ENCODE data around the gene LSM4.

LSM4 gene

DNA sequence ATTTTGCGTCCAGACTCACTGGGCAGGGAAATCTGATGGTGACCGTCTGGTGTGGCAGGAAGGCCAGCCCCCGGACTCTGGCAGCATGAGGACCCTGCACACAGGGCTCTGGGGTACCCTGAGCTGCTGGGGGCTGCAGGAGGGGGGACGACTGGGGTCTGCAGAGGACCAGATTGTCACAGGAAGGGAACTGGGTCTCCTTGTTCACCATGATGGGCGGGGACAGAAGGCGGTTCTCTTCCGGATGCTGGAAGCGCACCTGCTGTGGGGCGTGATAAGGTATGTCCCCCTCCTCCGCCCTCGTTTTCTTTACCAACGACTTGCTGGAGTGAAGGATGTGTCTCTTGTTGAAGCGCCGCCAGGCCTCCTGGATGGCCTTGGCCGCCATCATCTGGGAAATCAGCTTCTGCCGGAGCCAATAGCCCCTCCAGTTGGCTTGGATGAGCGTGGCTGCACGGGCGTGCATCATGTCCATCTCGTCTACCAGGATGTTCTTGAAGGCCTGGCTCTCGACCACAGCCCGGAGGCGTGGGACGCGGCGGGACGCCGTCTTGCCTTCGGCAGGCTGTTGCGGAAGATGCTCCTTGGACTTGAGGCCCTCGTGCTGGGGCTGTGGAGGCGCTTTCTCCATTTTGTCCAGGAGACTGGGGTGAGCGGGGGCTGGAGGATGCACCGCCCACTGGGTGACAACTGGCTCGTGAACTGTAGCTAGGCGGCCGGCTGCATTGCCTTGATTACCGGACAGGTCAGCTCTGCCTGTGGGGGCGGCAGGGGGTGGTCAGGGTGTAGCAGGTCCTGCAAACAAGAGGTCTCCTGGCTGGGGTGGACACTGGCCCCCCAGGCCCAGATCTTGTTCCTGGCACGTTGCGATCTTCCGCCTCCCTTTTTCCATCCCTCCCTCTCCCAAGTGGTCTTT lies 55.8 kb downstream of the LSM4 start:
- H3K36me3 ChIP-seq (ENCODE audit: control insufficient read depth in 1 of 2, insufficient read depth in 2 of 2, low read length in 2 of 2) = peaks cover 9 to 49% of the 10 kb centered on the region in 2 donors

GRCh38 chr19:18265582-18265981 lies 57.3 kb downstream of the LSM4 start:
- H3K9me3 ChIP-seq (ENCODE audit: control insufficient read depth in 1 of 2, low read length in 2 of 2) = no peaks in the 10 kb centered on the region
- no peak overlapping the region for H3K27ac ChIP-seq (ENCODE audit: low read length)
- H3K4me1 ChIP-seq (ENCODE audit: control insufficient read depth in 1 of 2, insufficient read depth in 2 of 2, low read length in 2 of 2) = no peaks in the 10 kb centered on the region
- H3K4me3 ChIP-seq (ENCODE audit: low read depth in 1 of 2, low read length in 2 of 2) = no peak overlapping the region
- H3K36me3 ChIP-seq (ENCODE audit: control insufficient read depth in 1 of 2, insufficient read depth in 2 of 2, low read length in 2 of 2) = peaks cover 9 to 49% of the 10 kb centered on the region in 2 donors
- no peaks in the 10 kb centered on the region for H3K27me3 ChIP-seq (ENCODE audit: low read depth, low read length)

More for the DNA sequence above, 55.8 kb downstream of the LSM4 start:
- Histone ChIP-seq H3K27me3 (ENCODE audit: low read depth, low read length) (no peaks in the 10 kb centered on the region), H3K27ac (ENCODE audit: low read length) (no peak overlapping the region), H3K4me3 (ENCODE audit: low read depth in 1 of 2, low read length in 2 of 2) (no peak overlapping the region), H3K4me1 (ENCODE audit: control insufficient read depth in 1 of 2, insufficient read depth in 2 of 2, low read length in 2 of 2) (no peaks in the 10 kb centered on the region), H3K9me3 (ENCODE audit: control insufficient read depth in 1 of 2, low read length in 2 of 2) (no peaks in the 10 kb centered on the region)

GRCh38 chr19:18264971-18265540 lies 57.8 kb downstream of the LSM4 start:
- Histone ChIP-seq H3K27me3 (ENCODE audit: low read depth, low read length) (no peaks in the 10 kb centered on the region), H3K27ac (ENCODE audit: low read length) (no peak overlapping the region), H3K4me1 (ENCODE audit: control insufficient read depth in 1 of 2, insufficient read depth in 2 of 2, low read length in 2 of 2) (no peaks in the 10 kb centered on the region), H3K9me3 (ENCODE audit: control insufficient read depth in 1 of 2, low read length in 2 of 2) (no peaks in the 10 kb centered on the region), H3K36me3 (ENCODE audit: control insufficient read depth in 1 of 2, insufficient read depth in 2 of 2, low read length in 2 of 2) (peaks cover 9 to 49% of the 10 kb centered on the region in 2 donors), H3K4me3 (ENCODE audit: low read depth in 1 of 2, low read length in 2 of 2) (no peak overlapping the region)

GRCh38 chr19:18264137-18264854 lies 58.6 kb downstream of the LSM4 start:
- Histone ChIP-seq H3K4me1 (ENCODE audit: control insufficient read depth in 1 of 2, insufficient read depth in 2 of 2, low read length in 2 of 2) (no peaks in the 10 kb centered on the region), H3K36me3 (ENCODE audit: control insufficient read depth in 1 of 2, insufficient read depth in 2 of 2, low read length in 2 of 2) (peaks cover 9 to 49% of the 10 kb centered on the region in 2 donors), H3K4me3 (ENCODE audit: low read depth in 1 of 2, low read length in 2 of 2) (no peak overlapping the region), H3K9me3 (ENCODE audit: control insufficient read depth in 1 of 2, low read length in 2 of 2) (no peaks in the 10 kb centered on the region), H3K27me3 (ENCODE audit: low read depth, low read length) (no peaks in the 10 kb centered on the region), H3K27ac (ENCODE audit: low read length) (no peak overlapping the region)

DNA sequence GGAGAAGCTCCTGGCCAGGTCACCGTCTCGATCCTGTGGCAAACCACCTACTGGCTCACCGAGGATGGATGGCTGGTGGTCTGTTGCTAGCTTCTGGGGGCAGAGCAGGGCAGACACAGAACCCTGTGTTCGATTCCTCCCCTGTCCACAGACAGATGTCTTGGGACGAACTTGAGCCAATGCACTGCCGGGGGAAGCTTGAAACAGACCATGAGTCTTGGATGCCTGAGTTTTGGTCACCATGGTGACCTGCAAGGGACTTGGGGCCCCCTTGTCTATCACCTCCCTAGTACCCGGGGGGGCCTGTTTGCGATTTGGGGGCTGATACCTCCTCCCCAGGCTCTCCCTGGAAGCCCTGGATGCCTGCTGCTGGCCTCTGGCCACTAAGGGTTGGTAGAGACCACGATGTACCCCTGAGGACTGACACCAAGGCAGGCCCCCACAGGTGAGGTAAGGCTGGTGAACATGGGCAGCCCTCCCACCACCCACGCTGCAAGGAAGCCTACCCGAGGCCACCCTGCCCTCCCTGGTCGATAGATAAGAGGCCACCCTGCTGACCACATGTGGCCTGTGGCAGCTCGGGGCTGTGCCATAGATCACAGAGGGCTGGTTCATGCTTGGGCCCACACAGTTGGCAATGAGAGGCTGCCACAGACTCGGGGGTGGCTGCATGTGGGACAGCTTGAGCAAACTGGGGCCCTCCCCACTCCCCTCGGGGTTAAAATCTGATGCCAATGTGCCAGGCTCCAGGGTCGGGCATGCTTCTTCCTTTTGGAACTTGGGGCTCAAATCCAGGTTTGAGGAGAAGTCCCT lies 59.3 kb downstream of the LSM4 start:
- no peaks in the 10 kb centered on the region for H3K4me1 ChIP-seq (ENCODE audit: control insufficient read depth in 1 of 2, insufficient read depth in 2 of 2, low read length in 2 of 2)
- no peak overlapping the region for H3K27ac ChIP-seq (ENCODE audit: low read length)
- H3K4me3 ChIP-seq (ENCODE audit: low read depth in 1 of 2, low read length in 2 of 2) = no peak overlapping the region

GRCh38 chr19:18262917-18263316 lies 60.0 kb downstream of the LSM4 start:
- Histone ChIP-seq H3K27ac (ENCODE audit: low read length) (no peak overlapping the region), H3K27me3 (ENCODE audit: low read depth, low read length) (no peaks in the 10 kb centered on the region), H3K4me3 (ENCODE audit: low read depth in 1 of 2, low read length in 2 of 2) (no peak overlapping the region), H3K9me3 (ENCODE audit: control insufficient read depth in 1 of 2, low read length in 2 of 2) (no peaks in the 10 kb centered on the region), H3K4me1 (ENCODE audit: control insufficient read depth in 1 of 2, insufficient read depth in 2 of 2, low read length in 2 of 2) (no peaks in the 10 kb centered on the region), H3K36me3 (ENCODE audit: control insufficient read depth in 1 of 2, insufficient read depth in 2 of 2, low read length in 2 of 2) (peaks cover 9 to 44% of the 10 kb centered on the region in 2 donors)

More for the DNA sequence above, 59.3 kb downstream of the LSM4 start:
- Histone ChIP-seq H3K27me3 (ENCODE audit: low read depth, low read length) (no peaks in the 10 kb centered on the region), H3K36me3 (ENCODE audit: control insufficient read depth in 1 of 2, insufficient read depth in 2 of 2, low read length in 2 of 2) (peaks cover 9 to 49% of the 10 kb centered on the region in 2 donors), H3K9me3 (ENCODE audit: control insufficient read depth in 1 of 2, low read length in 2 of 2) (no peaks in the 10 kb centered on the region)

DNA sequence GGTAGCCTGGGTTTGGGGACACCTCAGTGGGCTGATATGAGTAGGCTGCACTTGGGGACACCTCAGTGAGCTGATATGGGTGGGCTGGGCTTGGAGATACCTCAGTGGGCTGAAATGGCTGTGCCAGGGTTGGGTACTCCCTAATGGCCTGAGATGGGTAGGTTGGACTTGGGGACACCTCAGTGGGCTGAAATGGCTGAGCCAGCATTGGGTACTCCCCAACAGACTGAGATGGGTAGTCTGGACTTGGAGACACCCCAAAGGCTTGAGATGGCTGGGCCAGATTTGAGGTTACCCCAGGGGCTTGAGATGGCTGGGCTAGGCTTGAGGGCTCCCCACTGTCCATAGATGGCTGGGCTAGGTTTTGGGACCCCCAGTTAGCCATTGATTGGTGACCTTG lies 60.7 kb downstream of the LSM4 start:
- no peaks in the 10 kb centered on the region for H3K27me3 ChIP-seq (ENCODE audit: low read depth, low read length)
- peaks cover 9 to 46% of the 10 kb centered on the region in 2 donors for H3K36me3 ChIP-seq (ENCODE audit: control insufficient read depth in 1 of 2, insufficient read depth in 2 of 2, low read length in 2 of 2)
- H3K9me3 ChIP-seq (ENCODE audit: control insufficient read depth in 1 of 2, low read length in 2 of 2) = no peaks in the 10 kb centered on the region
- no peaks in the 10 kb centered on the region for H3K4me1 ChIP-seq (ENCODE audit: control insufficient read depth in 1 of 2, insufficient read depth in 2 of 2, low read length in 2 of 2)
- H3K4me3 ChIP-seq (ENCODE audit: low read depth in 1 of 2, low read length in 2 of 2) = no peak overlapping the region
- no peak overlapping the region for H3K27ac ChIP-seq (ENCODE audit: low read length)

DNA sequence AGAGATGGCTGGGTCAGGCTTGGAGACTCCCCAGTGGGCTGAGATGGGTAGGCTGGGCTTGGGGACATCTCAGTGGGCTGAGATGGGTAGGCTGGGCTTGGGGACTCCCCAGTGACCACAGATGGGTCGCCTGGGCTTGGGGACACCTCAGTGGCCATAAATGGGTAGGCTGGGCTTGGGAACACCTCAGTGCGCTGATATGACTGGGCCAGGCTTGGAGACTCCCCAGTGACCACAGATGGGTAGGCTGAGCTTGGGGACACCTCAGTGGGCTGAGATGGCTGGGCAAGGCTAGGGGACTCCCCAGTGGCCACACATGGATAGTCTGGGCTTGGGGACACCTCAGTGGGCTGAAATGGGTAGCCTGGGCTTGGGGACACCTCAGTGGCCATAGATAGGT lies 61.4 kb downstream of the LSM4 start:
- H3K36me3 ChIP-seq (ENCODE audit: control insufficient read depth in 1 of 2, insufficient read depth in 2 of 2, low read length in 2 of 2) = peaks cover 9 to 45% of the 10 kb centered on the region in 2 donors
- H3K4me1 ChIP-seq (ENCODE audit: control insufficient read depth in 1 of 2, insufficient read depth in 2 of 2, low read length in 2 of 2) = no peaks in the 10 kb centered on the region
- no peaks in the 10 kb centered on the region for H3K27me3 ChIP-seq (ENCODE audit: low read depth, low read length)
- H3K27ac ChIP-seq (ENCODE audit: low read length) = no peak overlapping the region
- no peaks in the 10 kb centered on the region for H3K9me3 ChIP-seq (ENCODE audit: control insufficient read depth in 1 of 2, low read length in 2 of 2)
- no peak overlapping the region for H3K4me3 ChIP-seq (ENCODE audit: low read depth in 1 of 2, low read length in 2 of 2)

- Histone ChIP-seq H3K9me3 (ENCODE audit: control insufficient read depth in 1 of 2, low read length in 2 of 2) (no peaks in the 10 kb centered on the region), H3K4me3 (ENCODE audit: low read depth in 1 of 2, low read length in 2 of 2) (no peak overlapping the region), H3K4me1 (ENCODE audit: control insufficient read depth in 1 of 2, insufficient read depth in 2 of 2, low read length in 2 of 2) (no peaks in the 10 kb centered on the region), H3K36me3 (ENCODE audit: control insufficient read depth in 1 of 2, insufficient read depth in 2 of 2, low read length in 2 of 2) (peaks cover 0 to 29% of the 10 kb centered on the region in 2 donors), H3K27ac (ENCODE audit: low read length) (no peak overlapping the region), H3K27me3 (ENCODE audit: low read depth, low read length) (no peaks in the 10 kb centered on the region)
Observed at GRCh38 chr19:18259893-18260292, 63.0 kb downstream of the LSM4 start.

DNA sequence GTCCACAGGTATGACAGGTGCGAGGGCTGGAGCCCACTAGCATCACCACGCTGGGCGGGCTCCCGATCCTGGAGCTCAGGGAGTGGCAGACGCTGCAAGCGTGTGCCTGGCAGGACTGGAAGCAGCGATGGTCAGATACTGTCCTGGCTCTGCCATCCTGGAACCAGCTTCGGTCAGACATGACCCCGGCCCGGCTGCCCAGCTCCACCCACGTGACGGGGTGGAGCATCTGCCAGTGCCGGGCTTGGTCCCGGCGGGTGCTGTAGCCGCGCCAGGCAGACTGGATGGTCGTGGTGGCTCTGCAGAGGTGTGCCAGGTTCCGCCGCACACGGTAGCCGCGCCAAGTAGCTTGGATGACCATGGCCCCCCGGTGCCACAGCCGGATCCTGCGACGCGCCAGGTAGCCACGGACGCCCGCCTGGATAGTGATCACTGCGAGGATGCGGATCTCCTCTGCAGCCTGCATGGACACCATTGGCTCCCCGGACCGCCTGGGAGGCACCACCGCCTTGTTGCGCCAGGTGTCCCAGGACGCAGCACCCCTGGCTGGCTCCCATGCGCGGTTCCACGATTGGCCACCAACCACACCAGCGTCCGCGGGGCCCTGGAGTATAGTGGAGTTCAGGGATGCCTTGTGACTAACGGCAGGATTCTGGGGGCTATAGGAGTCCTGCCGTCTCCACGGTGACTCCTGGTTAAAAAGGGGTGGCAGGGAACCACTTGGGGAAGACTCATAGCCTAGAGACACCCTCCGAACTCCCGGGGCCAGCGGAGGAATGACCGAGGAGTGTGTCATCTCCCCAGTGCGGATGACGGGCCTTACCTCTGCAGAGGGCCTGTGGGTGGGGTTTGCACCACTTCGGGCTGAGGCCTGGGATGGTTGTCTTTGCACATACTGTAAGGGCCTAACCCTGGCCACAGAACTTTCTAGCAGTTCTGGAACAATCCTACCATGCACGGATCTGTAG lies 65.1 kb downstream of the LSM4 start:
- Histone ChIP-seq H3K4me1 (ENCODE audit: control insufficient read depth in 1 of 2, insufficient read depth in 2 of 2, low read length in 2 of 2) (no peaks in the 10 kb centered on the region), H3K27ac (ENCODE audit: low read length) (no peak overlapping the region), H3K9me3 (ENCODE audit: control insufficient read depth in 1 of 2, low read length in 2 of 2) (no peaks in the 10 kb centered on the region), H3K4me3 (ENCODE audit: low read depth in 1 of 2, low read length in 2 of 2) (no peak overlapping the region), H3K36me3 (ENCODE audit: control insufficient read depth in 1 of 2, insufficient read depth in 2 of 2, low read length in 2 of 2) (peaks cover 0 to 14% of the 10 kb centered on the region in 2 donors), H3K27me3 (ENCODE audit: low read depth, low read length) (no peaks in the 10 kb centered on the region)

Measured in muscle layer of duodenum (tissue), 2 donors.